HG03342 (cell line): ENCODE results near the gene SH3BP4.

Experiments used
- ATAC-seq: cut with Tn5 transposase; IDR thresholded peaks from one replicate; pipeline ENCODE4 v1.9.1; 2021; ENCODE audit warnings: mild to moderate bottlenecking, moderate library complexity; ENCODE audit not compliant: unreplicated experiment

The SH3BP4 gene

DNA sequence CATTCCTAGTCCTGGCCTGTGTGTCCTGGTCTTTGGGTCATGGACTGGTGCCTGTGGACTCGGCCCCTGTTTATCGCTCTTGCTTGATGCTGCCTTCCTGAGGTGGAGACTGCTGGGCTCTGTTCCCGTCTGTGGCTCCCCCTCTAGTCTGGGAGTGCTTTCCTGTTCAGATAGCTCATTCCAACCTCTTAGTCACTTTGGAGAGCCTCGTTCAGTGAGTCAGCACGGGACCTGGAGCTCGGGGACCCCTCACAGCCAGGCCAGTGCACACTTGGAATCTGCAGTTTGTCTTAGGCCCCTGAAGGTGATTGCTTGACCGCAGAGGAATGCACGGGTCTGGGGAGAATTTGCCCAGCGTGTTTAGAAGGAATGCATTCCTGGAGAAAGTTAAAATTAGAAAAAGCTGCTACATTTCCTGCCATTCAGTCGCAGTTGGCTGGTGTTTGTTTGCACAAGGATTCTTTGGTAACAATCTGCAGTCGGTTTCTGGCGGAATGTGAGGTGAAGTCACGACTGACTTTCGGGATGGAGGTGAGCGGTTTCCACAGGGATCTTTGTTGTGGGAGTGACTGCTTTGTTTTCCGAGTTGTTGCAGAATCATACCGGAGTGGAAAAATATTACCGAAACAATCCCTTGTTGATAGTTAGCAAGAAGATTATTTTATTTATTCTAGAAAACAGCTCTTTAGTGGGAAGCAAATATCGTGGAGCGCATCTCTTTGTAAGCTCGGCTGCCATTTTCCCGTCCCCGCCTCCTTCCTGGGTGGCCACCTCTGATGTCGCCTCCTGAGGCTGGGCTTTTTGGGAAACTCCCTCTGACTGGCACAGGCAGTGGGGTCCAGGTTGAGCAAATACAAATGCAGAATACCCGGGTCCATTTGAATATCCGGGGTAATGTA lies 29.6 kb downstream of the SH3BP4 start:
- ATAC-seq, result no peak

DNA sequence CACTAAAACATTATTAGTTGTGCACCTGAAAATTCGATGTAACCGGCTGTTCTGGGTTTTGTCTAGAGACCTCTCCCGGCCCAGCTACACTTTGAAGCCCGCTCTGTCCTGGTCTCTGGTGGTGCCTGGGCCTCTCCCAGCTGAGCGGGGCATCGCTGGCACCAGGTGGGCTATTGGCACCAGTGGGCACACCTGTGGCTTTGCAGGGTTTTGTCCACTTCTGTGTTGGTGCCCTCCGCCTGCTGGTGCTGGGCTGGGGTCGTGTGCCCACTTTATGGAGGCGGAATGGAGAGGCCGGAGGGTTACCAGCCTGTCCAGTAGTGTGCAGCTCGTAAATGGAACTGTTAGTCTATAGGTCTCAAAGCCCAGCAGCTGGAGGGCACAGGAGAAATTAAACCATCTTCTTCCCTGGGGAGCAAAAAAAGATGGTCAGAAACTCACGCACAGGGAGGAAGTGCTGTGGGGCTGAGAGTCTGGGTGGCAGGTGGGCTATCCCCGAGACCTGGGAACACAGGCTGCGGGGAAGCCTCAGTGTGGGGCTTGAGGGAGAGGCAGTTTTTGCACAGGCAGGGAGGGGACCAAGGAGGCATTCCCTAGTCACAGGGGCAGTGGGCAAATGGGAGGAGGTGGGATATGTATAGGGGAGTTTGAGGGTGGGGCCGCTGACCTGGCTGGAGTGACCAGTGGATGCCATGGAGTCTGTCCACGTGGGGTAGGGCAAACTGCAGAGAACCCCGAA lies 30.4 kb downstream of the SH3BP4 start:
- no peak for ATAC-seq

DNA sequence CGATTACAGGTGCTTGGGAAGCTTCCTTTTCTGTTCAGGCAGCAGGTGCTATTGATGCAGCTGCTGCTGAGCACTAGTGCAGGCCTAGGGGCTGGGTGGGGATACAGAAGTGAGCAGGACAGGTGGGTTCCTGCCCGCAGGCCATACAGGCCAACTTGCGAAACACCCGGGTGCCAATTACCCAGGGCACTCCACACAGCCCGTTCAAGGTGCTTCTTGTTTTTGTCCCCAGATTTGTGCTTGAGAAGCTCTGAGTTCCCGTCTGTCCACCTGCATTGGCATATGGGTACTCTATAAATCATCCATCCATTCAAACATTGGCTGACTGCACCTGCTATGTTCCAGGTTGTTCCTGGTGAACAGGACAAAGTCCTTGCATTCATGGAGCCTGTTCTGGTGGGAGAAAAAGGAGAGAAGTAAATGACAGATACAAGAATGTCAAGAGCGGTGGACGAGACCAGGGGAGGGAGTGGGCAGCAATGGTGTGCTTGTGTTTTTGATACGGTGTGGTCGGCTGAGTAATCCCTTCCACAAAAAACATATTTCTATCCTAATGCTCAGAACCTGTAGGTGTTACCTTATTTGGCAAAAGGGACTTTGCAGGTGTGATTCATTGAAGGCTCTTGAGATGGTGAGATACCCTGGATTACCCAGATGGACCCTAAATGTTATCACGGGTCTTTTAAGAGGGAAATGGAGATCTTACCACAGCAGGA lies 31.4 kb downstream of the SH3BP4 start:
- ATAC-seq, result no peak

DNA sequence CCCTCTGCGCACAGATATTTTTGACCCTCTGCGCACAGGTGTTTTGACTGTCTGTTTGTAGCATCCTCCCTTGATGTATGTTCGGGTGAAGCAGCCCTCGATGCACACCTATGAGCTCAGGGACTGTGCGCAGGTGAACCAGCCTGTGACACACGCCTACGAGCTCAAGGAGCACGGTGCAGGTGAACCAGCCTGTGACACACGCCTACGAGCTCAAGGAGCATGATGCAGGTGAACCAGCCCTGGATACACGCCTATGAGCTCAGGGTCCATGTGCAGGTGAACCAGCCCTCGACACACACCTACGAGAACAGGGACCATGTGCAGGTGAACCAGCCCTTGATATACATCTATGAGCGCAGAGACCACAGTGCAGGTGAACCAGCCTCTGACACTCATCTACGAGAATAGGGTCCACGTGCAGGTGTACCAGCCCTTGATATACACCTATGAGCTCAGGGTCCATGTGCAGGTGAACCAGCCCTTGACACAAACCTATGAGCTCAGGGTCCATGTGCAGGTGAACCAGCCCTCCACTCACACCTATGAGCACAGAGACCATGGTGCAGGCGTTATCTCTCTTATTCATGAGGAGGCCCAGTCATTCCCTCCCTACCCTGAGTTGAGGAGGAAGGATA lies 33.9 kb downstream of the SH3BP4 start:
- ATAC-seq, result no peak

DNA sequence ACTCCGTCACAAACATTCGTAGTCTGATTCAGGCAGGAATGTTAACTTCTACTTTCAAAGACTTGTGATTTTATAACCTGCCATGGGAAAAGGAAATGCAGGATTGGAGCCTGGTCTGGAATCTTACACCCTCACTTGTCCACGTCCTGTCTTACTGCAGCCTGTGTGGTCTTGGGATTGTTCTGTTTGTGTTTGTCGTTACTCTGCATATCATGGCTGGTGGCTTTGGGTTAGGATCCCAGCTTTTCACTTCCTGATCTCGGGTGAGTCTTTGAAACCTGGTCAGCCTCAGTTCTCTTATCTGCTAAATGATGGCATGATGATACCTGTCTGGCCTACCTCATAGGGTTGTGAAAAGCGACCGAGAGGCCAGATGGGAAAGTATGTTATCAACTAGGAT lies 34.6 kb downstream of the SH3BP4 start:
- no peak for ATAC-seq

DNA sequence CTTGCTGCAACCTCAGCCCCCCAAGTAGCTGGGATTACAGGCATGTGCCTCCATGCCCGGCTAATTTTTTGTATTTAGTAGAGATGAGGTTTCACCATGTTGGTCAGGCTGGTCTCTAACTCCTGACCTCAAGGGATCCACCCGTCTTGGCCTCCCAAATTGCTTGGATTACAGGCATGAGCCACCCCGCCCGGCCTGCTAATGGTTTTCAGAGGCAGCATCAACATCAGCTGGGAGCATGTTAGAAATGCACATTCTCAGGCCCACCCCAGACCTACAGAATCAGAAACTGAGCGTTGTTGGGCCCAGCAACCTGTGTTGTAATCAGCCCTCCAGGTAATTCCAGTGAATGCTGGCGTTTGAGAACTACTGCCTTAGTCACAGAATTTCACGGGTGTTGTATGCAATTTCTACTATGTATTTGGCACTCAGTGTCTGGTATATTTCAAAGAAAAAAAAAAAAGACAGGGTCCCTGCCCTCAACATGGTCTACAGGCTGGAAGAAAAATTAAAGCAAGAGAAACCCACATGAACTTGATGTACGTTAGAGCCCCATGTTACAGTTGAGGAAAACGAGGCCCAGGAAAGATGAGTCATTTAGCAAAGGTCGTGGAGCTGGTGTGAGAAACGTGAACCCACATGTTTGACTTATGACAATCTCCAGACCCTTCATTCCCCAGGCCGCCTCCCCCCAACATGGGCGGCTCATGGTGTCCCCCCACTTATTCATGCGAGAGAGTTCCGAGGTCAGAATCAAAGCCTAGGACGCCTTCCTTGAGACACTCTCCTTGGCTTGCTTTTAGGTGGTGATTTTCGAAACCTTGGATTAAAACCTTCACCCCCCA lies 35.3 kb downstream of the SH3BP4 start:
- ATAC-seq, result no peak

DNA sequence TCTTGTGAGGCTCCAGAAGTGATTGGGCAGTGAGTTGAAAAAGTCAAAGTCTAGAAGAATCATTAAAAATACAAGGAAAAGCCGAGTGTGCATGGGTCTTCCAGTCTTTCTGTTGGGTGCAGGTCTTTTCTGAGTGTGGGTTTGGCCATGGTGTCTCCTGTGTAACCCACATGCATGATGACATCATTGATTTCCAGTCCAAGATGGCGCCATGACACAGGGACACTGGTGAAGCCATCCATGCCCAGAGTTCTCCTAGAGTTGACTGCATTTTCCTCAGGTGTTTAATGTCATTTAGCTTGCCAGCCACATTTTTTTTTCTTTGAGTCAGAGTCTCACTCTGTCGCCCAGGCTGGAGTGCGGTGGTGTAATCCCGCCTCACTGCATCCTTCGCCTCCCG lies 35.9 kb downstream of the SH3BP4 start:
- ATAC-seq, result no peak

DNA sequence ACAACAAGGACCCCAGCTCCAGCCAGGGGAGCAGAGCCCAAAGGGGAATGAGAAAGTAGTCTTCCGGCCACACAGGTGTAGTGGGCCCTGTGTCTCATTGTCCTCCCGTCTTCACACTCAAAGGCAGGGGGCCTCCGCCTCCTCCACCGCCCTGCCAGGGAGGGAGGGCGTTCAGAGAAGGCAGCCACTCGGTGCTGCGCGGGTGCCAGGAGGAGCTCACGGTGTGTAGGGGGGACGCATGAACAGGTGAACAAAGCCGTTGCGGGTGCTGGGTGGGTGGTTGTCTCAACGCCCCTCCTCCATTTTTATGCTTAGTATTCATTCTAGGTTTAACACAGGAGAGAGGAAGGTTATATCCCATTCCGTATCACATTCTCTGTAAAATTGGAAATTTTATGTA lies 36.7 kb downstream of the SH3BP4 start:
- no peak for ATAC-seq

DNA sequence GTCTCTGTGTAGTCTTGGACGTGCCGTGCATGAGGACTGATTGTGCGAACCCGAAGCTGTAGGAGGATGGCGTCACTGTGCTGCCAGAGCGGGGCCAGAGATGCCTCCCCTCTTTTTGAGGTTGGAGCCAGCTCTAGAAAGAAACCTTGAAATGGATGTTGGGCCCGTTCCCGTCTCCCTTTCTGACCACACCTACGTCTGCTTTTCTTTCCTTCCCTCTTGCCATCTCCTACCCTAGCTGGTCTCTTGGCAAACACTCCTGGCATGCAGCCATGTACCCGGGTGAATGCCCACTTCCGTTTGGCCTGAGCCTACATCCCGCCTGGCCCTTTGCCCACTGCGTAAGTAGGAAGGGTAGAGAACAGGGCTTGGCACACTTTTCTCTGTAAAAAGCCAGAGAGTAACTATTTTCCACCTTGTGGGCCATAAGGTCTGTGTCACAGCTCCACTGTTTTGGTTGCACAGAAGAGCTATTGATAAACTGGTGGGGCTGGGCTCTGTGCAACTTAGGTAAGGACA lies 37.4 kb downstream of the SH3BP4 start:
- no peak for ATAC-seq

DNA sequence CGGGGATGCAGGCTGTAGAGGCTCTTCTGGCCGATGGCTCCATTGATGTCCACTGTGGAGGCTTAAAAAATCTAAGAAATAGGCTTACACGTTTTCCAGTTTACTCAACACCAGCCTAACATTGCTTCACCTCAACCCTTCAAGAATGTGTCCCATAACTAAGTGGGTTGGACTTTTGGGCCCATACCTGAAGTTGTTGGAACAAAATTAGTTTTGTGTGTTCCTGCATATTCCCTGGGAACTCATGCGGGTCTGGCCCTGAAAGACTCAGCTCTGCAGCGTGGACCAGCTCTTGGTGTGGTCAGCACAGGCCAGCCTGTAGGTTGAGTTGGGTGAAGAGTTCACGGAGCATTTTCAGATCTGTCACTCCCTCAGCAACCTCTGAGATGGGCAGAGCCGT lies 38.5 kb downstream of the SH3BP4 start:
- ATAC-seq, result no peak

DNA sequence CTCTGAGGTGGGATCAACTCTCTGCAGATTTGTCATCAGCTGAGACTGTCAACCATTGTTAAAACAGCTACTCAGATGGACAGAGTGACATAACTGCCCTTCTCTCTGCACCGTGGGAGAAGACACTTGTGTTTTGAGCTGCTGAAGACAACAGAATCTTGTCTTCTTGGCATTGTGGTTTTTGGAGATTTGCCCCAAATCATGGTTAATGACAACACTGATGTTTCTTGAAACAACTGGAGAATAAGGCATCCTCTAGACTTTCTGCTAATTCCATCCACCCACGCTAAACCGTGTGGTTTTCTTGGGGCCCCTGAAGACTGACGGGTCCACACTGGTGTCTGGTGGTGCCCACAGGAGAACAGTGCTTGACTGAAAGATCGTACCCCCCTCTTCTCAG lies 39.5 kb downstream of the SH3BP4 start:
- no peak for ATAC-seq

DNA sequence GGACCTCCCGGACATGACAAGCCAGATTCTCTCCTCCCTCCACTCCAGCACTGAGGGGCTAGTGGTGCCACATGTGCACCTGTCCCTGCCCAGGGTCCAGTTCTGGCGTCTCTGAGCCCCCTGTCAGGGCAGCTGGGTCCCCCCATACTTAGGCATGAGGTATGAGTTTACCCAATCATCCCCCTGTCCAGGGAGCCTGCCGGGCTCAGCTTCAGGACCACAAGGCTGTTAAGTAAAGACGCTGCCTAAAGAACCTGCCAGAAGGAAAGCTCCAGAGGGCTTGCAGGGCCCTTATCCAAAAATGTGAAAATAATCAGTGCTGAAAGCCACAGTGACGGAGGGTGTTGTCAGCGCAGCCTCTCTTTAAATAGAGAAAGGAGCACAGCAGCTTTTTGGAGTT lies 40.0 kb downstream of the SH3BP4 start:
- ATAC-seq, result no peak

DNA sequence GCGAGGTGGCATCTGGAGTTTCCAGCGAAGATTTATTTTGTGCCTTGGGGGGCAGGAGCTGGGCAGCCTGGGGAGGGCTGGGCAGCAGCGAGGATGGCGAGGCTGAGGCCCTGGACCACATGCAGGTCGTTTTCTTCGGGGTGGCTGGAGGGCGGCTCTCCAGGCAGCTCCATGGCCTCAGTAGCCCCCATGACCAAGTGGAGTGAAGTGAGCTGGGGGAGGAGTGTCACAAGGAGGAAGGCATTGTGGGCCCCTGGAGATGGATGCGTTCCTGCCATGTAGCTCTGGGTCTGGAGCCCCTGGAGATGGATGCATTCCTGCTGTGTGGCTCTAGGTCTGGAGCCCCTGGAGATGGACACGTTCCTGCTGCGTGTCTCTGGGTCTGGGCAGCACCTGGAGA lies 40.4 kb downstream of the SH3BP4 start:
- ATAC-seq, result no peak

DNA sequence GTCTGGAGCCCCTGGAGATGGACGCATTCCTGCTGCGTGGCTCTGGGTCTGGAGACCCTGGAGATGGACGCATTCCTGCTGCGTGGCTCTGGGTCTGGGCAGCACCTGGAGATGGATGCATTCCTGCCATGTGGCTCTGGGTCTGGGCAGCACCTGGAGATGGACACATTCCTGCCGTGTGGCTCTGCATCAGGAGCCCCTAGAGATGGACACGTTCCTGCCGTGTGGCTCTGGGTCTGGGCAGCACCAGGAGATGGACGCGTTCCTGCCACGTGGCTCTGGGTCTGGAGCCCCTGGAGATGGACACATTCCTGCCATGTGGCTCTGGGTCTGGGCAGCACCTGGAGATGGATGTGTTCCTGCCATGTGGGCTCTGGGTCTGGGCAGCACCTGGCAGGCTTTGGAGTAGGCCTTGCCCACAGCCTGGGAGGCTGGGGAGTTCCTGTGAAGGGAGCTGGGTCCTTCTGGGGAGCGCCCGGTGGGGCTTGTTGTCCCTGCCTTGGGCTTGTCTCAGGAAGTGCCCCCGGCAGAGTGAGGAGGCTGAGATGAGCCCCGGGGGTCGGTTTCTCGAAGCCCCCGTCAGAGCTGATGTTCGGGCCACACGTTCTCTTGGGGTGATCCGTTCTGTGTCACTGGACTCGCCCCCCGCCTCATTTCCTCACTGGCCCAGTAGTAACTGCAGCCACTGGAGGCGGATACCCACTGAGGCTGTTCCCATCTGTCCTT lies 41.0 kb downstream of the SH3BP4 start:
- no peak for ATAC-seq

DNA sequence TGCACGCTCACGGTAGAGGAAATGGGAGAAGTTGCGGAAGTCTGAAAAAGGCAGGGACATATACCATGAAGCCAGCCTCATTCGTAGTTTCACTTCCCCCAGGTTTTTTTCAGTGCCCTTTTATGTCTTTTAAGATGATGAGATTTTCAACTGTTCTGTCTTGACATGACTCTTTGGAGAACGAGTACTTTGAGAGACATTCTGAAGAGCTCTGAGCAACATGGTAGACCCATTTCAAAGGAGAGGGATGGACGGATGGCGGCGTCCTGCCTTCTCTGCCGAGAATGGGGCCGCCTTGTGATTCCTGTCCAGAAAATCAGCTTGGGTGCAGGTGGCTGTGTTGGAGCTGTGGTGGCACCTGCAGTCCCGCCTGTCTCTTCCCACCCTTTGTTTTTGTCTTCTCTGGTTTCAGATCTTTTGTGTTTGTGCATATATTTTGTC lies 41.7 kb downstream of the SH3BP4 start:
- no peak for ATAC-seq

DNA sequence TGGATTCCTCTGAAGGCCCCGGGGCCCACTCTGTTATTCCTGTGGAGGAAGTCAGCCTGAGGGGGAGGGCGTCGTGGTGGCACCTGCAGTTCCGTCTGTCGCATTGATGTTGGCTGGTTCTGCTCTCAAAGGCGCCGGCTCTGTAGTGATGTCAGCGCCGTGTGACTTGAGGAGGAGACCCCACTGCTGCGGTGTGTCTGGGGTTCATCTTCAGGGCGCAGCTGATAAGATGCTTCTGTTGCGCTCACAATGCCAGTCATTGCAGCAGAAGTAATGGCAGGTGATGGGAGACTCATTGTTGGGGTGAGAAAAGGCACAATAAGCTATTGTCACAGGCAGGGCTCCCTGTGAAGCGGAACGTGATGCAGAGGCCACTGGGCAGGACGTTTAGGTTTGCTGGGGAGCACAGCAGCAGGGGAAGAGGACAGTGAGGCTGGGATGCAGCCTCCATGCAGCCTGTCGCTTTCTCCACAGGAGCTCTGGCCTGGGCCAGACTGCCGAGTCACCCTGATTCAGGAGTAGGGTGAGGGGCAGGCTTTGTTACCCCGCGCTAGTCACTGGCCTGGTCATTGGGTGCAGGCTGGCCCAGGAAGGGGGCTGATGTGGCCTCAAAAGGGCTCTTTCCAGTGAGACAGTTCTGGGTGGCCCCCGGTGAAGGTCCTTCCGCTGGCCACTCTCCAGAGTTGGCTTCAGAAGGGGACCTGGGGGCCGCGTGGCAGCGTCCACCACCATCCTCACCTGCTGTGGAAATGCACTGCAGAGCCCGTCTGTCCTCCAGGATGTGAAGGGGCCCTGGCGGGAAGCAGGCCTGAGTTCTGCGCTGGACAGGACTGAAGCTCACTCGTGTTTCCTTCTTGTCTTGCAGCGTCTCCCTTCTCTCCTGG lies 42.9 kb downstream of the SH3BP4 start:
- no peak for ATAC-seq

DNA sequence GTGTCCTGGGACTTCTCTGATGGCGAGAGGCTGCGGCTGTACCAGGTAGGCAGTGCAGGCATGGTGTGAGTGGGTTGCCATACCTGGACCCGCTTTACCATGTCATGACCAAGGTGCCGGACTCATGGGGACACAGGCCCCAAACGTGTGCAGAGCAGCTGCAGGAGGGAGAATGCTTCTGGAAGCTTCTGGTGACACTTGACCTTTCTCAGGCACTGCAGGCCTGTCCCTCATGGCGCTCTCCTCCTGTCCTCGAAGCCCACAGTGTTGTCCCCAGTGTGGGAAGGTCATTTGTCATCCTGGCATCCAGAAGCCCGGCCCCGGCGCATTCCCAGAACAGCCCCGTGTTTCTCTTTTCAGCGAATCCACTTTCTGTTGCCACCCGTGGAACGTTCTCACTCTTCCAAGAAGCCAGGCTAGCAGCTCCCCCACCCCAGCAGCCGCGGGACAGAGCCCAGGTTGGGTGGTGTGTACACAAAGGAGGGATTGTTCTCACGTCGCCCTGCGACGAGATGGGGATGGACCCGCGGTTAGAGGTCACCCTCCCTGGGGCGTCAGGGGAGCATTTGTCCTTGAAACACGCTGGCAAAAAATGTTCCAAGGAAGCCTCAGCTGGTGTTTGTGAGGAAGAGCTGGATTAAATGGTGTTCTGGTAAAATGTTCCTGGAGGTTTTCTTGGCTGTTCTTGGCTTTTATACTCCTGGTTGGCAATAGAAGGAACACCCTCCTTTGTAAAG lies 43.7 kb downstream of the SH3BP4 start:
- no peak for ATAC-seq
